ENCODE measurements around the gene SNED1.

SNED1 gene

GRCh38 chr2:241110607-241111439 lies 112.4 kb downstream of the SNED1 start:
- no peak for DNase-seq

GRCh38 chr2:241111440-241111805 lies 113.0 kb downstream of the SNED1 start:
- no peak for DNase-seq

GRCh38 chr2:241112046-241112445 lies 113.6 kb downstream of the SNED1 start:
- DNase-seq: no peak

- DNase-seq: no peak
Observed at GRCh38 chr2:241112592-241112991, 114.2 kb downstream of the SNED1 start.

GRCh38 chr2:241114836-241115235 lies 116.4 kb downstream of the SNED1 start:
- no peak for DNase-seq

GRCh38 chr2:241115361-241115760 lies 116.9 kb downstream of the SNED1 start:
- DNase-seq: no peak

- DNase-seq: no peak
Observed at GRCh38 chr2:241116606-241117560, 118.5 kb downstream of the SNED1 start.

- no peak for DNase-seq
Observed at GRCh38 chr2:241118737-241119505, 120.5 kb downstream of the SNED1 start.

- no peak for DNase-seq
Observed at GRCh38 chr2:241120440-241120839, 122.0 kb downstream of the SNED1 start.

- no peak for DNase-seq
Observed at GRCh38 chr2:241121008-241121407, 122.6 kb downstream of the SNED1 start.

GRCh38 chr2:241122376-241123002 lies 124.1 kb downstream of the SNED1 start:
- no peak for DNase-seq

GRCh38 chr2:241123816-241124536 lies 125.6 kb downstream of the SNED1 start:
- no peak for DNase-seq

- no peak for DNase-seq
Observed at GRCh38 chr2:241125626-241126025, 127.2 kb downstream of the SNED1 start.

GRCh38 chr2:241126201-241126611 lies 127.8 kb downstream of the SNED1 start:
- no peak for DNase-seq

GRCh38 chr2:241126771-241127202 lies 128.4 kb downstream of the SNED1 start:
- no peak for DNase-seq

- no peak for DNase-seq
Observed at GRCh38 chr2:241128266-241128665, 129.8 kb downstream of the SNED1 start.

GRCh38 chr2:241129086-241129871 lies 130.9 kb downstream of the SNED1 start:
- DNase-seq: no peak

- DNase-seq: no peak
Observed at GRCh38 chr2:241130316-241130715, 131.9 kb downstream of the SNED1 start.

- no peak for DNase-seq
Observed at GRCh38 chr2:241131531-241131930, 133.1 kb downstream of the SNED1 start.

GRCh38 chr2:241132538-241133435 lies 134.4 kb downstream of the SNED1 start:
- DNase-seq: no peak

All from OCI-M1 (cell line).